HL-60/S4 (cell line): ENCODE results near the gene B4GAT1.
"Not testable (repeated sequence)": the region's sequence is repeated elsewhere in the genome, so short reads cannot be mapped to it uniquely, and the experiment has no call there.

Experiments used
- in situ Hi-C: fragments of 300-500 bp; cut with MboI; formaldehyde crosslinking; loops from 2 replicates; pipeline ENCODE4 v1.14.3; 2022; ENCODE audit warnings: low sequenced_read_pairs

B4GAT1 gene

DNA sequence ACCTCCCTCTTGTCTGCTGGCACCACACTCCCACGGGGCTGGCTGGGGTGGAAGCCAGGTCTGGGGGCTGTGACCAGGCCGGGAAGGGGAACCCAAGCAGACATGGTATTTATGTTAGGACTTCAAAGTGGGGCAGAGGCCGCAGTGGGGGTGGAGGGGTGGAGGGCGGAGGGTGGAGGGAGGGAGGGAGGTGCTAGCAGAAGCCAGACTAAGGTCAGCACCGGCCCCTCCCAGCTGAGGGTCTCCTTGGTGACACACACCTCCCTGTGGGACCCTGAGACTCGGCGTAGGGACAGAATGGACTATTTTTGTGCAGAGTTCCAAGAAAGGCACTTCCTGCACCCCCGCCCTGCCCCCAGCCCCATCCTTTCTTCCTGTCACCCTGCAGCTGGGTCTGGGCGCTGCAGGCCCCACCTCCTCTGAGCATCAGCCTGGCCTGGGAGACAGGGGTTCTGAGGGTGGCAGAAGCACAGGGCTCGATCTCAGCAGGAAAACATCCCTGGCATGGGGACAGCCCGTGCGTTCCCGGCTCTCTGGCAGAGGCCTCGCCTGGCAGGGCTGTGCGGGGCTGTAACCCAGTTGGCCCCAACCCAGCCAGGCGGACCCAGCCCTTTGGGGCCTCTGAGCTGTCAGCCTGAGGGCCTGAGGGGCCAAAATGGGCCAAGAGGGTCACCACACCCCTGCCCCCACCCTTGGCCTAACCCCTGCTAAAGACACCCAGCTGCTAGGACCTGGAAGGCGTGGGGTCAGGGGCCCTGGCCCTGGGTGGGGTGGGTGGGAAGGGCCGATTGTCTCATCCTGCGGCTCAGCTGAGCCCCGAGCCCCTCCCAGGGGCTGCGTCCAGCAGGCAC lies 20.9 kb downstream of the B4GAT1 start:
- in situ Hi-C loops: no loop called here

DNA sequence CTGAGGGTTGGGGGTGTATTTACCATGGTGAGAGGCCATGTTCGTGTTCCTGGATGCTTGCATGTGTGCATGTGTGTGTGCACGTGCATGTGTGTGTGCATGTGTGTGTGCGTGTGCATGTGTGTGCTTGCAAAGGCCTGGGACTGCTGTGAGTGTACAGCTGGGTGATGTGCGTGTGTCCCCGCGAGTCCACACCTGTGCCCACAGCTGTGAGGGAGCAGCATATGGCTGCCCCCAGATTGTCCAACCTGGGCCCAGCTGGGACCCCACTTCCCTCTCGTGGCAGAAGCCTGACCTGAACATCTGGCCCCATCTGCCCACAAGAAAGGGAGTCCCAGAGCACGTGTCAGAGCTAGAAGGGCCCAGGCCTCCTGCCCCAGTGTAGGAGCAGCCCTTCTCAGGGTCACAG lies 22.2 kb downstream of the B4GAT1 start:
- in situ Hi-C loops: no loop called here

DNA sequence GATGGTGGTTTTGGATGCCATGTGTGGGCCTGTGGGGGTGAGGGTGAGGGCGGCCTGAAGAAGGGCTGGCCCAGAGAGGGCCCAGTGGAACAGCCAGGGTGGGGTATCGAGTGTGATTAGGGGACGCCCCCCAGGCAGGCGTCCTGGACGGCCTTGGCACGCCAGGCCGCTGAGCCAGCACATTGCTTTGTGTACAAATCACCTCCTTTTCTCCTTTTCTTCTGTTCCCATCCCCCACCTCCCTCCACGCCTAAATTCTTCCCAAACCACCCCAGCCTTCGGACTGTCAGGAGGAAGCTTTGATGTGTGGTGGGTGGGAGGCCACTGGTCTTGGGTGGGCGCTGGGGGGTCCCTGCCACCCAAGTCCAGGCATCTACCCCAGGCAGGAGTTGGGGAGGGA lies 22.8 kb downstream of the B4GAT1 start:
- in situ Hi-C loops: no loop called here

DNA sequence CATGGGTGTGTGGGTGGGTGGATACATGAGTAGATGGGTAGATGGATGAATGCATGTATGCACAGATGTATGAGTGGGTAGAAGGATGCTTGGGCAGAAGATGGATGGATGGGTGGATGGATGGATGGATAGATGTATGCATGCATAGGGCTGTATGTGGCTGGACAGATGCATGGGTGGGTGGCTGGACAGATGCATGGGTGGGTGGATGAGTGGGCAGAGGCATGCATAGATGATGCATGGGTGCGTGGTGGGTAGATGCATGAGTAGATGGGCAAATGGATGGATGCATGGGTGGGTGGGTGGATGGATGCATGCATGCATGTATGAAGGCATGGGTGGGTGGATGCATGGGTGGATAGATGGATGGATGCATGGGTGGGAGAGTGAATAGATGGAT lies 23.7 kb downstream of the B4GAT1 start:
- in situ Hi-C loops: no loop called here

DNA sequence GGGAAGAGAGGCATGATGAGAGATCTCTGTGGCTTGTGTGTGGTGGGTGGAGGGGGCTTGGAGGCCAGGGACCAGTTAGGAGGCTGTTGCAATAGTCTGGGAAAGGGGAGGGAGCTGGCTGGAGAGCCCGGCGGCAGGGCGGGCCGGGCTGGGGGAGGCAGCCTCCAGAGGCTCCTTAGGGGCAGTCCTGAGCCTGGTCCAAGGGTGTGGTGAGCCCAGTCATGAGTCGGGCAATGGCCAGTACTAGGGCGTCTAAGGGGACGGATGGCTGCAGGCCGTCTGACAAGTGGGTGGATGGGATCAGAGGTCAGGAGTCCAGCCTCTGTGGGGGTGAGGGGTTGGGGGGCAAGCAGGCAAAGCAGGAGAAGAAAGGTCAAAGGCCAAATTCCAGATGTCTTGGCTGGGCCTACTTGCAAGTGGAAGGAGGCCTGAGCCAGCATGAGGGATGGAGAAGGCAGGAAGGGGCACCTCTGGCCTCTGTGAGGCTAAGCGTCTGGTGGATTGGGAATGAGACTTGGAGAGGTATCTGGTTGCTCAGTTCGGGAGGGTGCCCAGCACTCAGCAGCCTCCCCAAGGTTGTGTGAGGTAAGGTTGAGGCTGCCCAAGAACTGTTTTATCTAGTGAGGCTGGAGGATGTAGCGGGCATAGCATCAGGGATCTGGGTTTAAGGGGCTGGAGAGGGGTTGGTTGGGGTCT lies 24.5 kb downstream of the B4GAT1 start:
- in situ Hi-C loops: no loop called here

DNA sequence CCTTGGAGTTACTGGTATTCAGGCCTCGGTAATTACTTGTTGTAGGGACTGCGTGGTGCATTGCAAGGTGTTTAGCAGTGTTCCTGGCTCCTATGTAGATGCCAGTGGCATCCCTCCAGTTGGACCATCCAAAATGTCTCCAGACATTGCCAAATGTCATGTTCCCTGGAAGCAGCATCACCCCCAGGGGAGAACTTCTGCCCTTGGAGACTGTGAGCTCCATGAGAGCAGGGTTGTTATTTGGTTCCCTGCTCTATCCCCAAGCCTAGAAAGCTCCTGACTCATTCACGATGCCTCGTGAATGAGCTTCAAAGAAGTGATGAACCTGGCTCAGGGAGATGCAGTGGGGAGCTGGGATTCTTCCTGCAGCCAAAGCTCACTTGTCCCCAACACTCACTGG lies 25.8 kb downstream of the B4GAT1 start:
- in situ Hi-C loops: no loop called here

DNA sequence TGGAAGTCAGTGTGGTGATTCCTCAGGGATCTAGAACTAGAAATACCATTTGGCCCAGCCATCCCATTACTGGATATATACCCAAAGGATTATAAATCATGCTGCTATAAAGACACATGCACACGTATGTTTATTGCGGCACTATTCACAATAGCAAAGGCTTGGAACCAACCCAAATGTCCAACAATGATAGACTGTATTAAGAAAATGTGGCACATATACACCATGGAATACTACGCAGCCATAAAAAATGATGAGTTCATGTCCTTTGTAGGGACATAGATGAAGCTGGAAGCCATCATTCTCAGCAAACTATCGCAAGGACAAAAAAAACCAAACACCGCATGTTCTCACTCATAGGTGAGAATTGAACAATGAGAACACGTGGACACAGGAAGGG lies 26.7 kb downstream of the B4GAT1 start:
- in situ Hi-C loops: not testable (repeated sequence)

DNA sequence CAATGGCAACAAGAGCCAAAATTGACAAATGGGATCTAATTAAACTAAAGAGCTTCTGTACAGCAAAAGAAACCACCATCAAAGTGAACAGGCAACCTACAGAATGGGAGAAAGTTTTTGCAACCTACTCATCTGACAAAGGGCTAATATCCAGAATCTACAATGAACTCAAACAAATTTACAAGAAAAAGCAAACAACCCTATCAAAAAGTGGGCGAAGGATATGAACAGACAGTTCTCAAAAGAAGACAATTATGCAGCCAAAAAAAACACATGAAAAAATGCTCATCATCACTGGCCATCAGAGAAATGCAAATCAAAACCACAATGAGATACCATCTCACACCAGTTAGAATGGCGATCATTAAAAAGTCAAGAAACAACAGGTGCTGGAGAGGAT lies 27.1 kb downstream of the B4GAT1 start:
- in situ Hi-C loops: not testable (repeated sequence)

DNA sequence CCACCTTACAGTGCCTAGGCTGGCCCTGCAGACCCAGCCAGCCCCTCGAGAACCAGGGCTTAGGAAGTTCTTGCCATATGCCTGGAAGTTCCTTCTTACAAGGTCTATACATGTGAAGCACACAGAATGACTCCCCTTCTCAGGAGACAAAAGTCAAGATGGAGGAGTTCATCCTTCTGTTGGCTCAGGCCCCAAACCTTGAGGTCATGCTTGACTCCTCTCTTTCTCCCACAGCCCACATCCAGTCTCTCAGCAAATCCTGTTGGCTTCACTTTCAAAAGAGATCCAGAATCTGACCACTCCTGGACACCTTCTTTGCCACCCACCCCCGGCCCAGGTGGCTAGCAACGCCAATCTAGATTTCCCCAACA lies 28.8 kb downstream of the B4GAT1 start:
- in situ Hi-C loops: no loop called here

DNA sequence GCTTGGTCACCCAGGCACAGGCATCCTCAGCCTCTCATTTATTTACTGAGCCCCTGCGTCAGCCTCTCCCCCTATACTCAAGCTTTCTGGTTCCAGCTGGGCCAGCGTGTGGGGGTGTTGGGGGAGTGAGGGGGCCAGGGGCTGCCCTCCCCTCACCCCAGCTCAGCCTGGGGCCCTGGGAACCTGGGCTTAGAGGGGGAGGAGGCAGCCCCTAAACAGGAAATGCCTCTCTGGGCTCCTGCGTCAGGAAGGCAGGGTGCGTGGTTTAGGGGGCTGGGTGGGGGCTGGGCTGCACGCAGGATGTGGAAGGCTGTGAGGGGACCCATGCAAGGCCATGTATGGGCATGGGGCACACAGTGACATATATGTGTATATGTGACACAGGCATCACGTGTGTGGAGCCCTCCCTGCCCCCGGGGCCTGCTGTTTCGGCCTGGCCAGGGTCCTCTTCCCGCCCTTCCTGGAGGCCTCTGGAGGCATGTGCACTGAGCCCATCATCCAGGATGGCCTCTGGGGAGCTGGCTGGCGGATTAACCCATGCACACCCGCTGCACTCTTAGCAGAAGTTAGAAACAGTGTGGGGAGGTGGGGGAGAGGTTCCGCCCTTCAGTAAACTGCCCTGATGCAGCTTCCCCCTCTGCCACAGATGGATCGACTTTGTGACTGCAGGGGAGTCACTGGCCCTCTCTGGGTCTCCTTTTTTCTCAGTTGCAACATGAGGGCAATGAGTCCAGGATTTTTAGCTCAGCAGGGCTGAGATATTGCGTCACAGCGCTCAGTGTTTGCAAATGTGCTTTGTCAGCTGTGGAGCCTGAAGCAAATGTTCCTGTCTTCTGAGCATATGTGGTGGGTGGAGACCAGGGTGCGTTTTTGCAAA lies 29.5 kb downstream of the B4GAT1 start:
- in situ Hi-C loops: no loop called here

DNA sequence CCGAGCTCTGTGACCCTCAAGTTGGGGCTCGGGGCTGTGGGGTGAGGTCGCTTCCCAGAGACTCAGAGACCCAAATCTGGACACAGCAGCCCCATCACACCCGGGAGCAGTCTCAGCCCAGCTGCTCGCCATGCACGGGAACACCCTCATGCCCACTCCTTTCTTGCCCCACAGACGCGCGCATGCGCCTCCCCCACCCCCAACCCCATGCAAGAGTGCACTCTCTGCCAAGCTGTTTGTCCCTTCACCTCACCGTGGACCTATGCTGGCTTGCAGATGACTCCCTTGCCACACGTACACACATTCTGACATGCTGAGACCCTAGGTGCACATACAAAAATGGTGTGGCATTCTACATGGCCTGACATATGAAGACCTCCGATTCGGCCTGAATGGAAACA lies 30.1 kb downstream of the B4GAT1 start:
- in situ Hi-C loops: no loop called here

DNA sequence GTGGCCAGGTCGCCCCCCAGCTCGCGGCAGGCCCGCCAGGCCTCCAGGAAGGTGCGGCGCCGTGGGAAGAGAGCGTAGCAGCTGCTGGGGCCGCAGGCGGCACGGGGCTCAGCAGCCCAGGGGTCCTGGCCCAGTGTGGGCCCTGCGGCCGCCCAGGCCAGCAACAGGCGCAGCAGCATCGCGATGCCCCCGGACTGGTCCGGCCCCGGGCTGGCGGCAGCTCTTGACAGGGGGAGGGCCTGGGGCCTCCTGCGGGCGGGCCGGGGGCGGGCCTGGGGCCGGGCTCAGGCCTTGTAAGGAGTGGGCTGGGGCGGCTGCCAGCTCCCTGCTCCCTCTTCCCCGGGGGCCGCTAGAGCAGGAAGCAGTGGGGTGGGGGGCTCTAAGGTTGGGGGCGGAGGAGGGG lies 30.6 kb downstream of the B4GAT1 start, which contains the start of gene CD248:
Gene CD248, minus strand, starts transcription at position 196 of the 403 bp plus-strand sequence. Its CDS starts 17 bp downstream, at position 179.
- in situ Hi-C loops: no loop called here

DNA sequence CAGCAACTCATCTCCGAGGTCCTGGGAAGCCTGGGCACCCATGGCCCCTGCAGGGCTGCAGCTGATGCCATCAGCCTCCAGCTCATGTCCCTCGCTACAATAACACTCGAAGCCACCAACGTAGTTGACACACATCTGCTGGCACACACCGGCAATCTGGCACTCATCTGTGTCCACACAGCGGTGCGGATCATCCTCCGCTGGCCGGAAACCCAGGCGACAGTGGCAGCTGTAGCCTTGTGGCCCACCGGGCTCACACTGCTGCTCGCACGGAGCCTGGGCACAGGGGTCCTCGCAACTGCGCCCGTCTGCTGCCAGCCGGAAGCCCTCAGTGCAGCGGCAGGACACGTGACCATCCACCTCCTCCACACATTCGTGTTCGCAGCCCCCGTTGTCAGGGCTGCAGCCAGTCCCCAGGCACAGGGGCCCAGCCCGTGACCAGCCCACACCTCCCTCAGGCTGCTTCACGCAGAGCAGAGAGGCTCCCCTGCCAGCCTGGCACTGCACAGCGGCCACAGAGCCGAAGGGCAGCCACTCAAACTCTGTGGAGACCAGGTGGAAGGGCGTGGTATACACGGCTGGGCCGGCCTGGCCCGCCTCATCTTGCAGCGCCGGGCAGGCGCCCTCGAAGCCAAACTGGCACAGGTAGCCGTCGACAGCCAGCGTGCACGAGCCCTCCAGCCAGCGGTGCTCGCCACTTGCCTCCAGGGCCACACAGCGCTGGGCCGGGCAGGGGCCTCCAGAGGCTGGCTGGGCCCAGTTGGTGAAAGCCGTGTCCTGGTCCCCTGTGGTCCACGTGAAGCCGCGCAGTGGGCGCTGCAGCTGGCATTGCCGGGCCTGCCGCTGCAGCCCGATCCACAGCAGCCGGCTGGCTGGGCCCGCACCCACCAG lies 31.3 kb downstream of the B4GAT1 start:
- in situ Hi-C loops: no loop called here

DNA sequence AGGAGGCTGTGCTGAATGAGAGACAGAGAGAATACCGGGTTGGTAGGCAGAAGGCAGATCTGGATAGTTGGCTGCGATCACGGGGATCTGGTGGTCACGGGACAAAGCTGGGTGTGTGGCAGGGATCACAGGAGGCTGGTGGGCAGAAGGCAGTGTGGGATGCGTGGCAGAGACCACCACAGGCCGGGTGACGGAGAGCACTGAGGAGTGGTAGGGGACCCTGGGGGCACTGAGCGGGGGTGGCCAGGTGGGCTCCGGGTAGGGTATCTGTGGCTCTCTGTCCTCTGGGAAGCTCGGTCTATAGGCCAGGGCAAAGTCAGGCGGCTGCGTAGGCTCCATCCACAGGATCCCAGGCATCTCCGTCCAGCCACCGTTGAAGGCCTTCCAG lies 31.9 kb downstream of the B4GAT1 start:
- in situ Hi-C loops: no loop called here

DNA sequence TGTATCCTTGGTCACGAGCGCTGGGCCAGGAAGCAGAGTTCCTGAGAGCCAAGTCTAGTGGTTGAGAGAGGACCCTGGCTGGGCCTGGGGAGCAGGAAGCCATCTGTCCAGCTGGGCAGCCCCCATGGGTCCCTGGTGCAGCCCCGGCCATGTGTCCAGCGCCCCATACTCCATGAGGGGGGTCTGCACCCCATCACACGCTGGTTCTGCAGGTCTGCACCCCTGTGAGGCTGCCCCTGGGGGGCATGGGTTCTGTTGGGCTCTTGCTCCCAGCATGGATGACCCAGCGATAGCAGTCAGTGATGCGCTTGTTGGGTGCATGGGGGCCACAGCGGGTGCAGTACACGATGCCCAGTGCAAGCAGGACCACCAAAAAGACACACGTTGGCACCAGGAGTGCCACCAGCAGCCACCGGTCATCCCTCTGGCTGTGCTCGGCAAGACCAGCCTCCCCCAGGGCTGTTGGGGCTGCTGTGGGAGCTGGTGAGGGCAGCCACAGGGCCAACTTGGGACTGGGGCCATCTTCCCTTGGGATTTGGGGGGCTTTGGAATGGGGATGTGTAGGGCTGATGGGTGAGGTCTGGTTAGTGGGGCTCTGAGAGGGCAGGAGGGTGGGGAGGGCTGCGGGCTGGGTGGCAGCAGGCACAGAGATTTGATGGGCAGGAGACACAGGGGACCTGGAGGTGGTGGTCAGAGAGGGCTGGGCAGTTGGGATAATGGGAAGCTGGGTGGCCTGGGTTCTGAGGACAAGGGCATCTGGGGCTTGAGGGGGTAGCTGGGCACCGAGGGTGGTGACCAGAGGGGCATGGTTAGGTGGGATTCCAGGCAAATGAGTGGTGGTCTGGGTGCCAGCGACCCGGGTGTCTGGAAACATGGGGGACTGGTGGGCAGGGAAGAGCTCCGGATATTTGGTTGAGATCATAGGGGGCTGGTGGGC lies 32.6 kb downstream of the B4GAT1 start:
- in situ Hi-C loops: no loop called here

DNA sequence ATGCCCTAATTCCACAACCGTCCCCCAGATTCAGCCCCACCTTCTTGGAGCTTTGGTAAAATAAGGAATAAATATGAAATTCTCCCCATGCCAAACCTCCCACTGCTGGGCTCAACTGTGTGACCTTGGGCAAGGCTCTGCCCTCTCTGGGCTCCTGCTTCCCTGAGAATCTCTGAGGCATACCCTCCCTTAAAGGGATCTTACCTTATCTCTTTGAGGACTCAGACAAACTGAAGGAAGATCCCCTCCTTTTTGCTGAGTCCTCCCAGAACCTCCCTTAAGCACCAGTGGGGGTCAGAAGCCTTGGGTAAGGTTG lies 33.3 kb downstream of the B4GAT1 start:
- in situ Hi-C loops: no loop called here

DNA sequence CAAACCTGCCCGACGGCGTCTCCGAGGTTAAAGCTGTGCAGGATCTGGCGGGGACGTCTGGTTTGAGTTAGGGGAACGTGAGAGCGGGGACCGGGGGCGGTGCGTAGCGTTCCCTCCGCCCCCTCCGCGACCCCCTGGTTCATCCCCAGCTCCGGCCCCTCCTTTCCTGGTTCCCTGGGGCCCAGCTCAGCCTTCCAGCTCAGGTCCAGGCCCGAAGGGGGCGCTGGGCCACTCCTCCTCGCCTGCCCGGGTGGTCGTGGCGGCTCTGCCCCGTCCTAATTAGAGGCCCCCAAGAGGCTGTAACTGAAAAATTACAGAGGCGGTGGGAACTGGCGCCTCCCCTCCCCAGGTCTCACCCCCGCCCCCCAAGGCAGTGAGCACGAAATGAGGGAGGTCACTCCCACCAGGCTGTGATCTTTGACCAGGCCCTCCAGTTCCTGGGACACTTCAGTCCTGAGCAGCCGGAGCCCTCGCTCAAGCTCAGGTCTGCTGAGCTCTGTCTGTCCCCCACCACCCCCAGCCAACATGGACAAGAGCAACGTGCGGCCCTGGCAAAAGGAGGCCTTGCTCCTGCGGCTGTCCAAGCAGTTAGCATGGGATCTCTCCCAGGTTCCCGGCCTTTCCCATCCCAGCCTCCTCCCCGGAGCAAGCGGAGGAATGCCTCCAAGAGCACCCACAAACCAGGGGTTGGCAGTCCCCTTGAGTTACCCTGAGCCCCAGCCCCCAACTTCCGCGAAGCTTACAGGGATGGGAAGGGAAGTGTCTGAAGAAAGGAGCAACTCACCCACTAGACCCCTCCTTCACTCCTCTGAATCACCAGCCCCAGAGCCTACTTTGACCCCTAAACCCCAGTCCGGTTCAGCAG lies 33.9 kb downstream of the B4GAT1 start:
- in situ Hi-C loops: no loop called here

DNA sequence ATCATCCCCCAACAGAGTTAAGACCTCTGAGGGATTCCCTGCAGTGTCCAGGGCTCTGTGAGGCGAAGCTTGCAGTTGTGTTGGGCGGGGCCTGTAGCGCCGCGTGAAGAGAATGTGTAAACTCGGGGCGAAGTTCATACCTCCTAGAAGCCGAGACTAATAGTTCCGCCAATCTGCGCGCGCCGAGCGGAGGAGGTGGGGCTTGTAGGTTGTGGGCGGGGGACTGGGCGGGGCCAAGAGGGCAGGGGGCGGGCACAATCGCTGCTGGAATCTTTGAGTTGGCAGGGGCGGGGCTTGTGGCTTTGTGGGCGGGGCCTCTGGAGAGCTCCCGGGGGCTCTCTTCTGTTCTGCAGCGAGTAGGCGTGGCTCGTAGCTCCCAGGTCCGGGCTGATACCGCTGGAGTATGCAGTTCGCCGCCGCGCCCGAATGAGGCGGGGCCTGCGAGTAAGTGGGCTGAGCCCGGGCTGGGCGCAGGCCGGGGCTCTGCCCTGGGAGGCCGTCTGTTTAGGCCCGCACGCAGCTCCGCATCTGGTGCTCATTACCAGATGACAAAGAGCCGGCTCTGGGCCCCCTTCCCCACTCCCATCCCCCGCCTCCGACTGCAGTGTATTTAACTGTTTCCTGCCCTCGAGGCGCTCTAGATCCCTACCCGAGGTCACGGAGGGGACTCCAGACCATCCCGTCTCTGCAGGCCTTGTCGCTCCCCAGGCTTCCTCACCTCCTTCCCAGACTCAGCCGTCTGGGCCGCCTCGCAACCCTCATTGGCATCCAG lies 34.7 kb downstream of the B4GAT1 start:
- in situ Hi-C loops: no loop called here
